Hepatocyte (in vitro differentiated cells): ENCODE data around the gene PLEKHO1.

Source experiments
- CTCF ChIP-seq: fragments of 200-600 bp; sonication (generic); IDR thresholded peaks from 2 replicates; pipeline ENCODE4 v1.5.1; 2016; ENCODE audit warnings: antibody characterized with exemption, mild to moderate bottlenecking; ENCODE audit not compliant: poor library complexity
- EZH2phosphoT487 ChIP-seq: fragments of 200-600 bp; sonication (generic); IDR thresholded peaks from one replicate; pipeline ENCODE4 v1.6.1; 2018; ENCODE audit warnings: antibody characterized with exemption, mild to moderate bottlenecking, low read depth, moderate library complexity; ENCODE audit not compliant: unreplicated experiment, severe bottlenecking

- TF ChIP-seq CTCF = no peak
- TF ChIP-seq EZH2phosphoT487 = no peak
Measured at GRCh38 chr1:150134537-150134936, 15.2 kb upstream of the PLEKHO1 start.
